Kidney (tissue), 14 donors: ENCODE results near the gene PEX12. TPM values are rescaled to one million over a fixed set of nuclear protein-coding genes. Genes with fewer than 3 reads are reported as not detected.

Source experiments
- DNase-seq, 5 donors: peaks; one replicate each; pipeline ENCODE4 v3.0.0-alpha.2; 2013 to 2020
- FAIRE-seq: peaks from 2 replicates; lab custom pipeline; 2012; peaks lifted over from hg19 to GRCh38; lab: Jason Lieb, UNC
- H3K27ac ChIP-seq, 2 donors: one replicate each; pipeline ENCODE4 v1.7.0; 2013; ENCODE audit warnings: low read depth in 2 of 2, low read length in 2 of 2, inconsistent platforms in 1 of 2
- H3K27me3 ChIP-seq: one replicate; pipeline ENCODE4 v1.7.1; 2013; ENCODE audit warnings: low read length, inconsistent platforms; ENCODE audit not compliant: control insufficient read depth, insufficient read depth
- H3K36me3 ChIP-seq, 3 donors: one replicate each; pipeline versions ENCODE4 v1.7.0 to v1.7.1; 2013; ENCODE audit warnings: low read length in 3 of 3, control low read depth in 1 of 3, inconsistent platforms in 1 of 3; ENCODE audit not compliant: insufficient read depth in 3 of 3, control insufficient read depth in 2 of 3
- H3K4me1 ChIP-seq, 3 donors: one replicate each; pipeline versions ENCODE4 v1.7.0 to v1.7.1; 2013; ENCODE audit warnings: low read length in 3 of 3, inconsistent platforms in 1 of 3, low read depth in 1 of 3; ENCODE audit not compliant: control insufficient read depth in 2 of 3, insufficient read depth in 2 of 3
- H3K4me3 ChIP-seq, 3 donors: one replicate each; pipeline versions ENCODE4 v1.7.0 to v1.8.1; 2013; ENCODE audit warnings: low read length in 3 of 3, control low read depth in 1 of 3, inconsistent platforms in 1 of 3
- H3K9ac ChIP-seq, 3 donors: one replicate each; pipeline versions ENCODE4 v1.7.0 to v1.7.1; 2013; ENCODE audit warnings: low read length in 3 of 3, control low read depth in 1 of 3, inconsistent platforms in 1 of 3
- H3K9me3 ChIP-seq, 3 donors: one replicate each; pipeline versions ENCODE4 v1.7.0 to v1.7.1; 2013; ENCODE audit warnings: low read length in 3 of 3, control low read depth in 1 of 3, inconsistent platforms in 1 of 3; ENCODE audit not compliant: control insufficient read depth in 2 of 3, insufficient read depth in 1 of 3
- CTCF ChIP-seq: IDR thresholded peaks from 3 replicates; pipeline ENCODE4 v1.5.1; 2012; ENCODE audit warnings: mild to moderate bottlenecking, moderate library complexity, borderline replicate concordance; ENCODE audit not compliant: insufficient read depth; ENCODE audit errors: extremely low read depth
- intact Hi-C: fragments of 100-400 bp; cut with DNase I; formaldehyde crosslinking; loops from one replicate; pipeline ENCODE4 v1.11.1; 2022
- polyA plus RNA-seq: library from polyadenylated mRNA; stranded (reverse); fragments of 350-450 nt; fragmentation: Illumina TruSeq; extraction: RNeasy Lipid Tissue Mini Kit (QIAGEN cat#74804); gene quantifications from one replicate; pipeline ENCODE4 v1.2.3, GENCODE V29; 2014; ENCODE audit warnings: low read depth, low replicate concordance; ENCODE audit not compliant: insufficient read depth
- total RNA-seq: library from RNA; stranded (reverse); fragmentation: NEBNext Ultra II Directional; extraction: Animal tissue kit (Norgen Biotek cat#: 25700); gene quantifications from one replicate; pipeline ENCODE4 v1.2.1, GENCODE V29; 2021
- donor health status: control.
- donor health status: control.
- donor health status: control.
- donor health status: control.
- donor health status: control.
- donor health status: DM: yes; HTN: yes; CAD: no.
- donor health status: Normal renal cell carcinoma (clear cell type).

The PEX12 gene
- total and polyA plus RNA-seq, 2 donors from 2014 or later = 6.5 to 6.6 TPM

- Histone ChIP-seq H3K36me3 (no peaks in the 10 kb centered on the region), H3K4me3 (peak overlapping the region in 2 of 3 donors; percentile 56 to 67), H3K27ac (peak overlapping the region in 1 of 2 donors; percentile 33), H3K9me3 (no peaks in the 10 kb centered on the region), H3K4me1 (no peaks in the 10 kb centered on the region), H3K27me3 (no peaks in the 10 kb centered on the region), H3K9ac (no peak overlapping the region)
- no peak for DNase-seq
- TF ChIP-seq CTCF = no peak
- no peak for FAIRE-seq
- intact Hi-C loops = no loop called here
Observed at GRCh38 chr17:35541434-35541833, 36.9 kb downstream of the PEX12 start.

- H3K36me3 ChIP-seq = no peaks in the 10 kb centered on the region
- TF ChIP-seq CTCF = no peak
- H3K27me3 ChIP-seq = no peaks in the 10 kb centered on the region
- peak overlapping the region; percentile 33 to 84 for H3K27ac ChIP-seq
- H3K4me1 ChIP-seq = no peaks in the 10 kb centered on the region
- H3K9ac ChIP-seq = no peak overlapping the region
- DNase-seq (peak in 1 of 5 donors; percentile 34), FAIRE-seq (peak; percentile 8)
- H3K4me3 ChIP-seq = peak overlapping the region in 2 of 3 donors; percentile 56 to 67
- intact Hi-C loops = no loop called here
- no peaks in the 10 kb centered on the region for H3K9me3 ChIP-seq
Observed at GRCh38 chr17:35540589-35541404, 37.6 kb downstream of the PEX12 start.

GRCh38 chr17:35539659-35540026 lies 38.7 kb downstream of the PEX12 start:
- intact Hi-C loops = loop anchor here (5.0 kb wide), 1 partner anchor 227 kb away; no protein-coding TSS in a partner anchor
- Histone ChIP-seq H3K9me3 (no peaks in the 10 kb centered on the region), H3K4me1 (no peaks in the 10 kb centered on the region), H3K4me3 (no peak overlapping the region), H3K27ac (no peak overlapping the region), H3K9ac (no peak overlapping the region), H3K27me3 (no peaks in the 10 kb centered on the region), H3K36me3 (no peaks in the 10 kb centered on the region)
- no peak for TF ChIP-seq CTCF
- FAIRE-seq = no peak
- no peak for DNase-seq
